ENCODE results near the gene NCOA5.

NCOA5 gene

DNA sequence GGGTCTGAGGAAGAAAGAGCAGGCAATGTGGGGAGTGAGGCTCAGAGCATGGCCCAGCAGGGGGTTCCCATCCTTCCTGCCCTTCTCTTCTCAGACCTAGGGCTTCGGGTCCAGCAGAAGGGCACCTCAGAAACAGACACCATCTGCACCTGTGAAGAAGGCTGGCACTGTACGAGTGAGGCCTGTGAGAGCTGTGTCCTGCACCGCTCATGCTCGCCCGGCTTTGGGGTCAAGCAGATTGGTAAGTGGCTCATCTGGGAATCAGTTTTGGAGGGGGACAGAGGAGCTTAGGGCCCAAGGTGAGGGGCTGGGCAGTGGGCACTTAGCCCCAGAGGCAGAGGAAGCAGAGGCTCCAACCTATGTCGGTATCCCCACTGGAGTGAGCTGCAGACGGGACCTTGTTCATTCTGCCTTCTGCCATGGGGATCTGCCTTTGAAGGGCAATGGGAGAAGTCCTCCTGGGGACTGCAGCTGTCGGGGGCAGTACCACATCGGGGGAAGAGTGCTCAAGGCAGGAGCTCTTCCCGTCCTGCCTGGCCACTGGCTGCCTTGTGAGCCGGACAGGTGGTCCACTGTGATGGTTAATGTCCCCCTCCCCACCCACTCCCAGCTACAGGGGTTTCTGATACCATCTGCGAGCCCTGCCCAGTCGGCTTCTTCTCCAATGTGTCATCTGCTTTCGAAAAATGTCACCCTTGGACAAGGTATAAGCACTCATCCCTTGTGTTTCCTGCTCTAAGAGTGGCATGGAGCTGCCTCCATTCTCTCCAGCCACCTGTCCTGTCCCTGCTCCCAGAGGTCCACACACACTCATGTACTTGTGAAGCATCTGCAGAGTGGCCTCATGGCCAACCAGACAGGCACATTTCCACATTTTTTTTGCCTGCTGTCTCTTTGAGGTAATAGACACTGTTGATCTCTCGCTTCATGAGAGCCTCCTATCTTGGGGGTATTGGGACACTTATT, 33.0 kb upstream of the NCOA5 start:
- TF ChIP-seq, protein P1, sequence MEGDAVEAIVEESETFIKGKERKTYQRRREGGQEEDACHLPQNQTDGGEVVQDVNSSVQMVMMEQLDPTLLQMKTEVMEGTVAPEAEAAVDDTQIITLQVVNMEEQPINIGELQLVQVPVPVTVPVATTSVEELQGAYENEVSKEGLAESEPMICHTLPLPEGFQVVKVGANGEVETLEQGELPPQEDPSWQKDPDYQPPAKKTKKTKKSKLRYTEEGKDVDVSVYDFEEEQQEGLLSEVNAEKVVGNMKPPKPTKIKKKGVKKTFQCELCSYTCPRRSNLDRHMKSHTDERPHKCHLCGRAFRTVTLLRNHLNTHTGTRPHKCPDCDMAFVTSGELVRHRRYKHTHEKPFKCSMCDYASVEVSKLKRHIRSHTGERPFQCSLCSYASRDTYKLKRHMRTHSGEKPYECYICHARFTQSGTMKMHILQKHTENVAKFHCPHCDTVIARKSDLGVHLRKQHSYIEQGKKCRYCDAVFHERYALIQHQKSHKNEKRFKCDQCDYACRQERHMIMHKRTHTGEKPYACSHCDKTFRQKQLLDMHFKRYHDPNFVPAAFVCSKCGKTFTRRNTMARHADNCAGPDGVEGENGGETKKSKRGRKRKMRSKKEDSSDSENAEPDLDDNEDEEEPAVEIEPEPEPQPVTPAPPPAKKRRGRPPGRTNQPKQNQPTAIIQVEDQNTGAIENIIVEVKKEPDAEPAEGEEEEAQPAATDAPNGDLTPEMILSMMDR (IDR thresholded peaks at IDR 0.05; ENCODE audit: low read depth, low read length), result no peak
- no peak overlapping the region for H3K27ac ChIP-seq

GRCh38 chr20:46122071-46122470, 32.3 kb upstream of the NCOA5 start:
- TF ChIP-seq, protein P1 (IDR thresholded peaks at IDR 0.05; ENCODE audit: low read depth, low read length), result no peak
- H3K27me3 ChIP-seq (ENCODE audit: insufficient read depth, low read depth, severe bottlenecking), result no peaks in the 10 kb centered on the region
- no peak for DNase-seq
- no peaks in the 10 kb centered on the region for H3K9me3 ChIP-seq (ENCODE audit: severe bottlenecking)
- H3K36me3 ChIP-seq, result no peaks in the 10 kb centered on the region
- no peak overlapping the region for H3K4me3 ChIP-seq (ENCODE audit: low read depth, low read length)
- no peak overlapping the region for H3K27ac ChIP-seq

More for the DNA sequence above, 33.0 kb upstream of the NCOA5 start:
- H3K4me3 ChIP-seq (ENCODE audit: low read depth, low read length), result no peak overlapping the region
- no peaks in the 10 kb centered on the region for H3K9me3 ChIP-seq (ENCODE audit: severe bottlenecking)
- no peaks in the 10 kb centered on the region for H3K27me3 ChIP-seq (ENCODE audit: insufficient read depth, low read depth, severe bottlenecking)
- DNase-seq, result no peak
- no peaks in the 10 kb centered on the region for H3K36me3 ChIP-seq

DNA sequence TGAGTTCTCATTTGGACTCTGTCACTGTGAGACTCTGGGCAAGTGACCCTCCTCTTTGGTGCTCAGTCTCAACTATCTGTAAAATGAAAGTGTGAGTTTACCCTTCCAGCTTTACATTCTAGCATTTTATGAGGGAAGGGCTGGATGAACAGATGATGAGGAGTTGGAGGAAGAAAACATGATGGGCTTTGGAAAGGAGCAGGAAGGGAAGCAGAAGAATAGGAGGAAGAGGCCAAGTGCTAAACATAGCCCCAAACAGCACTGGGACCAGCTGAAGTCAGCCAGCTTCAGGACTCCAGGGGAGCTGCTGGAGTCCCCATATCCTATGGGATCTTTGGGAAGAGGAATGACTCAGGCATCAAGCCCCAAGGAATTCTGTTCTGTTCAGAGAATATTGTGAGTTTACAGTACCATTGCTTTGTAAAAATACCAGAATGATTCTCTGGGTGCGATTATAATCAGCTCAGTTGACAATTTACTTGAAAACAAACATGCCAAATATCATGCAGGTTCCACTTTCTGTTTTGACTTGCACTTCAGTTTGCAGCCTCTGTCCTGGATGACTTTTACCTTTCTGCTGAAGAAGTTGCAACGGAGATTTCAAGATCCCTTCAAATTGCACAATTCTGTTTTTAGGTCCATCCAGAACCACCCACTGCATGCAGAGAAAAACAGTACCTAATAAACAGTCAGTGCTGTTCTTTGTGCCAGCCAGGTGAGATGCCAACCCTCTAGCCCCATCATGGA, 31.6 kb upstream of the NCOA5 start:
- H3K9me3 ChIP-seq (ENCODE audit: severe bottlenecking), result no peaks in the 10 kb centered on the region
- H3K36me3 ChIP-seq, result no peaks in the 10 kb centered on the region
- TF ChIP-seq, protein P1 (IDR thresholded peaks at IDR 0.05; ENCODE audit: low read depth, low read length), result no peak
- H3K27me3 ChIP-seq (ENCODE audit: insufficient read depth, low read depth, severe bottlenecking), result no peaks in the 10 kb centered on the region
- no peak overlapping the region for H3K4me3 ChIP-seq (ENCODE audit: low read depth, low read length)
- no peak for DNase-seq
- no peak overlapping the region for H3K27ac ChIP-seq

DNA sequence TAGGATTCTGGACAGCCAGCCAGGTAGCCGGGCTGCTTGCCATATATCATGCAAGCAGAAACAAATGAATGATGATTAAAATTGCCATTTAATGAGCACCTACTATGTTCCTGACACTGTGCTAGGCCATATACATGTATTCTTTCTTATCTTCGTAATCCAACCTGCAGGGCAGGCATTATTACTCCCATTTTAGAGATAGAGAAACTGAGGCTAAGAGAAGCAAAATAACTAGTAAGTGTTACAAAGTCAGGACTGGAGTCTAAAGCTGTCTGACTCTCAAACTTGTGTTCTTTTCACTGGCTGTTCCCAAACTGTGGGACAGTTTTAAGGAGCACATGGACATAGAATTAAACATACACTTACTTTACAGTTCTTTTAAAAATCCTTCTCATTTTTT, 30.4 kb upstream of the NCOA5 start:
- Histone ChIP-seq H3K27ac (no peak overlapping the region), H3K9me3 (ENCODE audit: severe bottlenecking) (no peaks in the 10 kb centered on the region), H3K36me3 (no peaks in the 10 kb centered on the region), H3K27me3 (ENCODE audit: insufficient read depth, low read depth, severe bottlenecking) (no peaks in the 10 kb centered on the region), H3K4me3 (ENCODE audit: low read depth, low read length) (no peak overlapping the region)
- no peak for DNase-seq
- TF ChIP-seq, protein P1 (IDR thresholded peaks at IDR 0.05; ENCODE audit: low read depth, low read length), result no peak

- TF ChIP-seq, protein P1 (IDR thresholded peaks at IDR 0.05; ENCODE audit: low read depth, low read length), result no peak
- Histone ChIP-seq H3K36me3 (no peaks in the 10 kb centered on the region), H3K27me3 (ENCODE audit: insufficient read depth, low read depth, severe bottlenecking) (no peaks in the 10 kb centered on the region), H3K27ac (no peak overlapping the region), H3K9me3 (ENCODE audit: severe bottlenecking) (no peaks in the 10 kb centered on the region), H3K4me3 (ENCODE audit: low read depth, low read length) (no peak overlapping the region)
- DNase-seq, result no peak
Measured at GRCh38 chr20:46119547-46119946, 29.8 kb upstream of the NCOA5 start.

Measured in WERI-Rb-1 (cell line).